ENCODE data around the gene SPIN3.
"Not testable (repeated sequence)": the region's sequence is repeated elsewhere in the genome, so short reads cannot be mapped to it uniquely, and the experiment has no call there.

SPIN3 gene

GRCh38 chrX:56995271-56995994 is at the start of gene SPIN3:
Gene SPIN3, minus strand, starts transcription at chrX:56995541. Its CDS starts 594 bp downstream, at chrX:56994947.
- DNase-seq = no peak

GRCh38 chrX:57044245-57044644 is 48.9 kb upstream of the SPIN3 start:
- DNase-seq = no peak

- DNase-seq = not testable (repeated sequence)
These were observed 41.9 kb upstream of the SPIN3 start for GRCh38 chrX:57037265-57037664.

- DNase-seq = no peak
These were observed 718 bp downstream of the SPIN3 start for GRCh38 chrX:56994375-56995270.

GRCh38 chrX:56987741-56988140 is 7.6 kb downstream of the SPIN3 start:
- no peak for DNase-seq

GRCh38 chrX:56986138-56986537 is 9.2 kb downstream of the SPIN3 start:
- DNase-seq = no peak

GRCh38 chrX:56978172-56978571 is 17.2 kb downstream of the SPIN3 start:
- DNase-seq = peak; percentile 16

GRCh38 chrX:56975611-56976010 is 19.7 kb downstream of the SPIN3 start:
- no peak for DNase-seq

GRCh38 chrX:56974408-56974807 is 20.9 kb downstream of the SPIN3 start:
- no peak for DNase-seq

GRCh38 chrX:56969559-56969958 is 25.8 kb downstream of the SPIN3 start:
- no peak for DNase-seq

GRCh38 chrX:56968980-56969379 is 26.4 kb downstream of the SPIN3 start:
- no peak for DNase-seq

- DNase-seq = no peak
These were observed 32.0 kb downstream of the SPIN3 start for GRCh38 chrX:56963377-56963776.

- no peak for DNase-seq
These were observed 47.6 kb downstream of the SPIN3 start for GRCh38 chrX:56947699-56948098.

GRCh38 chrX:56946201-56946600 is 49.1 kb downstream of the SPIN3 start:
- not testable (repeated sequence) for DNase-seq

GRCh38 chrX:56945226-56945625 is 50.1 kb downstream of the SPIN3 start:
- DNase-seq = not testable (repeated sequence)

- DNase-seq = no peak
These were observed 52.1 kb downstream of the SPIN3 start for GRCh38 chrX:56943264-56943663.

All from NCI-H1694 treated with DMSO at 0.1 percent for 48 hours (cell line).